SK-N-MC (cell line): ENCODE results near the gene RPS6KA5.

Source experiments
- DNase-seq: peaks from one replicate; pipeline ENCODE4 v3.0.0-alpha.2; 2011; ENCODE audit warnings: low read depth, low spot score
- H3K27ac ChIP-seq: fragments of 200-600 bp; sonication (generic); 2 replicates; pipeline ENCODE4 v1.5.1; 2016; ENCODE audit warnings: mixed run types
- H3K36me3 ChIP-seq: fragments of 200-600 bp; sonication (generic); 2 replicates; pipeline ENCODE4 v1.6.1; 2017; ENCODE audit warnings: antibody characterized with exemption, low read length, mixed read lengths; ENCODE audit not compliant: insufficient read depth
- H3K4me3 ChIP-seq: fragments of 200-600 bp; sonication (generic); 2 replicates; pipeline ENCODE4 v1.5.1; 2016
- H3K9ac ChIP-seq: fragments of 200-600 bp; sonication (generic); 2 replicates; pipeline ENCODE4 v1.8.0; 2017; ENCODE audit warnings: mixed run types, mixed read lengths; ENCODE audit not compliant: insufficient read length
- H3K9me3 ChIP-seq: fragments of 200-600 bp; sonication (generic); 2 replicates; pipeline ENCODE4 v1.6.1; 2017; ENCODE audit warnings: low read depth, mild to moderate bottlenecking, antibody characterized with exemption, low read length, moderate library complexity, mixed read lengths
- EZH2 ChIP-seq: fragments of 200-600 bp; sonication (generic); IDR thresholded peaks from one replicate; pipeline ENCODE4 v1.6.1; 2017; ENCODE audit warnings: antibody characterized with exemption
- FOXP2 ChIP-seq: optimal IDR thresholded peaks from 2 replicates; pipeline ENCODE3; 2011; ENCODE audit warnings: mild to moderate bottlenecking, moderate library complexity; ENCODE audit not compliant: insufficient read depth; ENCODE audit errors: extremely low read length, control extremely low read depth
- POLR2AphosphoS5 ChIP-seq: IDR thresholded peaks from 2 replicates; pipeline ENCODE4 v1.6.1; 2012; ENCODE audit warnings: mild to moderate bottlenecking, low read depth, low read length, borderline replicate concordance

Gene RPS6KA5

DNA sequence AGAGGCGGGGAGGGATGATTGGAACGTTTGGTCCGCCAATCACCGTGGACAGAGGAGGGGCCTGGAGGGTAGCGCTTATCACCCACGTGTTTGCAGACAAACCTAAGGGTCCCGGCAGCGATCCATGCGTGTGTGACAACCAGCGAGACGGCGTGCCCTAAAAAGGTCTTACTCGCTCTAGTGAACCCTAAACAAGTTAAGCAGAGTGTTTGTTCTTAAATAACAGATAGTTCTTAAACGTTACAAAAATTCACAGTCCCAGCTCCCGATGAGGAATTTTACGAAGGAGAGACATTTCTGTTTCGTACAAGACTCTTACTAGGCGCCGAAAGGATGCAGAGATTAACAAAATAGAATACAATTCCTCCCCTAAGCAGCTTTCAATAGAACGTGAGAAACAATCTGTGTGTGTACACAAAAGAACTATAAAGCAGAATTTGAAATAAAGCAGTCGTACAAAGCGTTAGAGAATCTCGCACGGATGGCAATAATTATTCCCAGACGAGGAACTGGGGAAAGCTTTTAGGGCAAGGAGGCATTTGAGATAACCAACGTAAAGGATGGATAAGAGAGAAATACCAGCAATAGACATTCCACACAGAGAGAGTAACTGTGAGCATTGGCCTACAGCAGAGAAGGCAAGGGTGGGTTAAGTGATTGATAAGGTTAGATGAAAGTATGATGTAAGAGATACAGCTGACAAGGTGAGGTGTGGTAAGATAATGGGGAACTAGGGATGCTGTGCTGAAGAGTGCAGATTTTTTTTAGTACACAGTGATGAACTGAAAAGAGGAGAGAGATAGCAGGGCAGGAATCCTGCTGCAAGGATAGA, 831 bp upstream of the RPS6KA5 start:
- Histone ChIP-seq H3K4me3 (peak overlapping the region; percentile 88), H3K9me3 (no peaks in the 10 kb centered on the region), H3K9ac (peak overlapping the region; percentile 80), H3K27ac (no peak overlapping the region), H3K36me3 (no peaks in the 10 kb centered on the region)
- DNase-seq, result no peak
- TF ChIP-seq POLR2AphosphoS5 (peak; percentile 79), FOXP2 (no peak), EZH2 (no peak)

GRCh38 chr14:91059576-91060350, 678 bp downstream of the RPS6KA5 start:
- no peak for DNase-seq
- Histone ChIP-seq H3K36me3 (no peaks in the 10 kb centered on the region), H3K9me3 (no peaks in the 10 kb centered on the region), H3K9ac (peak overlapping the region; percentile 75), H3K27ac (no peak overlapping the region), H3K4me3 (peak overlapping the region; percentile 92)
- no peak for TF ChIP-seq EZH2
- no peak for TF ChIP-seq FOXP2
- no peak for TF ChIP-seq POLR2AphosphoS5

DNA sequence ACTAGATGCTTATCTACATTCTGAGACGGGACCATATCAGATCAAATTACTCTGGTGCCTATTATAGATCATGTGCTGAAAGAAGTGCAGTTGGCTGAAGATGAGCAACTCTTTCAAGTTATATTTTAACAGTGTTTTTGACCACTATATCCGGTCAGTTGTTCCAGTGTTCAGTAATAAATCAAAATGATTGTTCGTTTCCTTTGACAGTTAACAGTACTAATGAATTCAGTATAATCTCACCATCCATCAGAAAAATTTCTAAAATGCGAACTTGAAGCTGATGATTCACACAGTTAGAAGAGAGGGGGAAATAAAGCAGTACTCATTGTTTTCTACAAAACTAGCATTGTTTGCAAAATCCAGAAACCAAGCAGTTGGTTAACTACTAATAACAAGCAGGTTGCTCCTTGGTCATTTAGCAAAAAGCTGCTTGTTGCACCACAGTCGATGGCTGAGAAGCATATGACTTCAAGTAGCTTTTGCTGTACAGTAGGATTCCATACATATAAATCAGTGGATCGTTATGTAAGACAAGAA, 2.3 kb downstream of the RPS6KA5 start:
- TF ChIP-seq POLR2AphosphoS5 (no peak), EZH2 (no peak), FOXP2 (no peak)
- H3K9me3 ChIP-seq, result no peaks in the 10 kb centered on the region
- no peak overlapping the region for H3K4me3 ChIP-seq
- no peak overlapping the region for H3K27ac ChIP-seq
- no peak for DNase-seq
- H3K36me3 ChIP-seq, result no peaks in the 10 kb centered on the region
- no peak overlapping the region for H3K9ac ChIP-seq

- Histone ChIP-seq H3K36me3 (no peaks in the 10 kb centered on the region), H3K9ac (no peak overlapping the region), H3K27ac (no peak overlapping the region), H3K4me3 (no peak overlapping the region), H3K9me3 (no peaks in the 10 kb centered on the region)
- no peak for DNase-seq
- no peak for TF ChIP-seq FOXP2
- no peak for TF ChIP-seq POLR2AphosphoS5
- no peak for TF ChIP-seq EZH2
These were observed 4.1 kb downstream of the RPS6KA5 start for GRCh38 chr14:91056361-91056760.

DNA sequence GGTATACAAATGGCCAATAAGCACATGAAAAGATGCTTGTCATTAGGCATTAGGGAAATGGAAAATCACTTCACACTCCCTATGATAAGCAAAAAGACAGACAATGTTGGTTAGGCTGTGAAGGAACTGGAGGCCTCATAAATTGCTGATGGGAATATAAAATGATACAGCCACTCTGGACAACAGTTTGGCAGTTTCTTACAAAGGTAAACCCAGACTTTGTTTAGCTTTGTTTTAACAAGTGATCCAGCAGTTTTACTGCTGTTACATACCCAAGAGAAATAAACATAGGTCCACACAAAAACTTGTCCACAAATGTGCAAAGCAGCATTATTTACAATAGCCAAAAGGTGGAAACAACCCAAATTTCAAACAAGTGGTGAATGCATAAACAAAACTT, 5.4 kb downstream of the RPS6KA5 start:
- Histone ChIP-seq H3K9me3 (no peaks in the 10 kb centered on the region), H3K9ac (no peak overlapping the region), H3K27ac (no peak overlapping the region), H3K4me3 (no peak overlapping the region), H3K36me3 (no peaks in the 10 kb centered on the region)
- TF ChIP-seq POLR2AphosphoS5, result no peak
- TF ChIP-seq EZH2, result no peak
- DNase-seq, result no peak

DNA sequence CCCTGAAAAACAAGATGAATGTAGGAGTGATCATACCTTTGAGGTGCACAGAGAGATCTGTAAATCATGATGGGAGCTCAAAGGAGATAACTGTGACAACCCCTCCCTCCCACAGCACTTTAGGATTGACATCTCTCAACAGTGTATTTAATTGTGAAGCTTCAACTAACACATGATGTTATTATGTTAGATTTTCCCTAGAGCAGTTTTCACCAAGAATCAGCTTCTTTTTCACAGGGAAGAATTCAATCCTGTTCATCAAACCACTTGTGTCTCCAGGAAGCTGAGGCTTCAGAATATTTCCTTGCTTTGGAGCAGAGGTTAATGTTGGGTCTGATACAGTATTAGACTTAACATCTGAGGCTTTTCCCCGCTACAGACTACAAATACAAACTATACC, 11.8 kb downstream of the RPS6KA5 start:
- Histone ChIP-seq H3K27ac (no peak overlapping the region), H3K36me3 (no peaks in the 10 kb centered on the region), H3K9ac (no peak overlapping the region), H3K9me3 (no peaks in the 10 kb centered on the region), H3K4me3 (no peak overlapping the region)
- no peak for DNase-seq
- no peak for TF ChIP-seq FOXP2
- TF ChIP-seq EZH2, result no peak
- TF ChIP-seq POLR2AphosphoS5, result no peak

DNA sequence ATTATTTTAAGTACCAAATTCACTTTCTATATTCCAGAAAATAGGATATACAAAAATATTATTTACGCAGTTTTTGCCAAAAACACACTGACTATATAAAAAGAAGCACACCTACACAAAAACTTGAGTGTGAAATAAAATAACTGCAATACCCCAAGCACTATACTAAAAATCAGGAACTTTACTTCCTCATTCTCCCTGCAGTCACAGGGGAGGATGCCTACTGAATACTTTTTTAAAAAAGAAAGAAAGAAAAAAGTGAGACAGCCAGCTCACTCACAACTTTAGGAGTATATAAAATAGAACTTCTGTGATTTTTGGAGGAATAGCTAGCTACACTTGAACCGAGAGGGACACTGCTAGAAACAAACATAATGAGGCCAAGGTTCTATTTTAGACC, 12.2 kb downstream of the RPS6KA5 start:
- no peaks in the 10 kb centered on the region for H3K36me3 ChIP-seq
- H3K9me3 ChIP-seq, result no peaks in the 10 kb centered on the region
- H3K27ac ChIP-seq, result no peak overlapping the region
- no peak overlapping the region for H3K4me3 ChIP-seq
- no peak overlapping the region for H3K9ac ChIP-seq
- TF ChIP-seq FOXP2 (no peak), POLR2AphosphoS5 (no peak), EZH2 (no peak)
- no peak for DNase-seq

DNA sequence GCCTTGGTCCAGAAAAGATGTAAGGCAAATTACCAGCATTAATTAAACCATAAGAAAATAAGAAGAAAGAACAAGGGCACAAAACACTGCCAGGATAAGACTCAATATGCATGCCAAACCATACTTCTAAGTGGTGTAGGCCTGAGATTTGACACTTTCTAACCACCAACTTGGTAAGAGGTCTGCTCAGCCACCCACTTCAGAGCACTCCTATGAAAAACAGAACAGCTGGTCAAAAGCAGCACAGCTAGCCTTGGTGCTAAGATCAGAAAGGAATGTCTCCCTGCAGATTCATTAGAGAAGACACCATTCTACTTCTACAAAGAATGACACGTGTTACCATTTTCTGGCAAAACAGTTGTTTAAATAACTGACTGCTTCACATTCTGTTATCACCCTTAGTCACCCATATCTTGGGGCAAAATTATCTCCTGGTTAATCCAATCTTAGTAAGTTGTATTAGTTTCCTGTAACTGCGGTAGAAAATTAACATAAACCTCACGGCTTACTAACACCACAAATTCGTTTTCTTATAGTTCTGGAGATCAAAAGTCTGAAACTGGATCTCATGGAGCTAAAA, 13.2 kb downstream of the RPS6KA5 start:
- Histone ChIP-seq H3K4me3 (no peak overlapping the region), H3K36me3 (no peaks in the 10 kb centered on the region), H3K9ac (no peak overlapping the region), H3K9me3 (no peaks in the 10 kb centered on the region), H3K27ac (no peak overlapping the region)
- no peak for DNase-seq
- TF ChIP-seq POLR2AphosphoS5 (no peak), FOXP2 (no peak), EZH2 (no peak)

- H3K4me3 ChIP-seq, result no peak overlapping the region
- H3K36me3 ChIP-seq, result no peaks in the 10 kb centered on the region
- H3K9ac ChIP-seq, result no peak overlapping the region
- no peak for DNase-seq
- TF ChIP-seq POLR2AphosphoS5 (no peak), EZH2 (no peak), FOXP2 (no peak)
- H3K9me3 ChIP-seq, result no peaks in the 10 kb centered on the region
- H3K27ac ChIP-seq, result no peak overlapping the region
These were observed 13.9 kb downstream of the RPS6KA5 start for GRCh38 chr14:91046488-91047072.
